Measurements from ENCODE around the gene SP1. TPM values are rescaled to one million over a fixed set of nuclear protein-coding genes. Genes with fewer than 3 reads are reported as not detected.

Gene SP1
- total and polyA plus RNA-seq, 9 of the 15 experiments (the other 6 are each of a cell fraction or from before 2014, with no cell fraction given) = 8.0 to 65.5 (median 41.6) TPM

DNA sequence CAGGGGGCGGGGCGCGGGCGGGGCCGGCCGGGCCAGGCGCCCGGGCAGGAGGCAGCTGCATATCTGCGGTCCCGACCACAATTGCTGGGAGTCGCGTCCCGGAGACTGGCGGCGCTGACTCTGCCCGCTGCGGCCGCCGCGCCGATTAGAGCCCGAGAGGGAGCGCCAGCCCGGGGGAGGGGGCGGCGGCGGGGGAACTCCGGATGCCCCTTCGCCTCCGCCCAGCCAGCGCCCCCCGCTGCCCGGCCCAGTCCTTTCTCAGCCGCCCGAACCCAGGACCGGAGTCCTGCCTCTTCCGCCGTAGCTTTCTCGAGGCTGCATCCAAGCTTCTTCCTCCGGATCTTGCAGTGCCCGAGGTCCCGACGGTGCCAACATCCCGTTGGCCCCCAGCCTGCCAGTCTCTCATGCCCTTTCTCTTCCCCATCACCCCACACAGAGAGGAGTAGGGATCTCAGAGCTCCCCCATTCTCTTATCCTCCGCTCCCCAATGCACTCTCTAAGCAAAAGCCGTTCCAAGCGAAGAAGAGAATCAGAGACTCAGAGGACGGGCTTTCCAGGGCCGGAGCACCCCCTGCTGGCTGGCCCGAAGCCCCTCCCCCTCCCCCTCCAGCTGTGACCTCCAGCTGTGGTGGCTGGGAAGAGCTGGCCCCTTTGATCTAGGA, 35.0 kb upstream of the SP1 start (continued):
- TF ChIP-seq, protein P1, sequence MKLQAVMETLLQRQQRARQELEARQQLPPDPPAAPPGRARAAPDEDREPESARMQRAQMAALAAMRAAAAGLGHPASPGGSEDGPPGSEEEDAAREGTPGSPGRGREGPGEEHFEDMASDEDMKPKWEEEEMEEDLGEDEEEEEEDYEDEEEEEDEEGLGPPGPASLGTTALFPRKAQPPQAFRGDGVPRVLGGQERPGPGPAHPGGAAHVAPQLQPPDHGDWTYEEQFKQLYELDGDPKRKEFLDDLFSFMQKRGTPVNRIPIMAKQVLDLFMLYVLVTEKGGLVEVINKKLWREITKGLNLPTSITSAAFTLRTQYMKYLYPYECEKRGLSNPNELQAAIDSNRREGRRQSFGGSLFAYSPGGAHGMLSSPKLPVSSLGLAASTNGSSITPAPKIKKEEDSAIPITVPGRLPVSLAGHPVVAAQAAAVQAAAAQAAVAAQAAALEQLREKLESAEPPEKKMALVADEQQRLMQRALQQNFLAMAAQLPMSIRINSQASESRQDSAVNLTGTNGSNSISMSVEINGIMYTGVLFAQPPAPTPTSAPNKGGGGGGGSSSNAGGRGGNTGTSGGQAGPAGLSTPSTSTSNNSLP (IDR thresholded peaks at IDR 0.05; ENCODE audit: borderline replicate concordance, low read depth, low read length) = no peak
- TF ChIP-seq TCFL5 (CRISPR knock-in tag; conservative IDR thresholded peaks at IDR 0.05) (no peak), GABPB2 (CRISPR knock-in tag; conservative IDR thresholded peaks at IDR 0.05) (no peak), ARNT (IDR thresholded peaks at IDR 0.05) (no peak), MAZ (CRISPR knock-in tag; conservative IDR thresholded peaks at IDR 0.05 in 1 of 2, IDR thresholded peaks at IDR 0.05 in 1 of 2) (peak; percentile 45 to 83; a peak in 3 of 4 replicates), KLF13 (tag; IDR thresholded peaks at IDR 0.05; ENCODE audit: borderline replicate concordance, low read depth) (no peak), ZKSCAN1 (IDR thresholded peaks at IDR 0.05; ENCODE audit: low read depth, low read length) (no peak), ILK (tag; IDR thresholded peaks at IDR 0.05; ENCODE audit: borderline replicate concordance, low read depth) (no peak), BDP1 (IDR thresholded peaks at IDR 0.05; ENCODE audit: insufficient read depth, insufficient read length) (no peak), KLF6 (CRISPR knock-in tag; IDR thresholded peaks at IDR 0.05; ENCODE audit: borderline replicate concordance) (0 out of 2 replicates have a peak, but pooled peaks have one; percentile 5), MYC (IDR thresholded peaks at IDR 0.05; ENCODE audit: low read depth, low read length) (peak; percentile 51), MYC (CRISPR knock-in tag; IDR thresholded peaks at IDR 0.05; ENCODE audit: borderline replicate concordance, low read depth) (no peak), NRF1 (conservative IDR thresholded peaks at IDR 0.05 in 1 of 2, IDR thresholded peaks at IDR 0.05 in 1 of 2) (0 out of 4 replicates have a peak, but pooled peaks of 1 of the 2 experiments have one; percentile 22), HDAC6 (IDR thresholded peaks at IDR 0.05; ENCODE audit: low read depth, low read length) (no peak), SMAD2 (IDR thresholded peaks at IDR 0.05; ENCODE audit: low read depth, low read length) (no peak), HNRNPLL (IDR thresholded peaks at IDR 0.05; ENCODE audit: low read depth, low read length, poor library complexity, severe bottlenecking) (peak; percentile 53), RBFOX2 (IDR thresholded peaks at IDR 0.05; ENCODE audit: low read depth, low read length) (peak; percentile 63)
- TF ChIP-seq, protein P2, sequence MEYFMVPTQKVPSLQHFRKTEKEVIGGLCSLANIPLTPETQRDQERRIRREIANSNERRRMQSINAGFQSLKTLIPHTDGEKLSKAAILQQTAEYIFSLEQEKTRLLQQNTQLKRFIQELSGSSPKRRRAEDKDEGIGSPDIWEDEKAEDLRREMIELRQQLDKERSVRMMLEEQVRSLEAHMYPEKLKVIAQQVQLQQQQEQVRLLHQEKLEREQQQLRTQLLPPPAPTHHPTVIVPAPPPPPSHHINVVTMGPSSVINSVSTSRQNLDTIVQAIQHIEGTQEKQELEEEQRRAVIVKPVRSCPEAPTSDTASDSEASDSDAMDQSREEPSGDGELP (CRISPR knock-in tag; IDR thresholded peaks at IDR 0.05; ENCODE audit: borderline replicate concordance) = peak; percentile 99
- TF ChIP-seq, protein P3, sequence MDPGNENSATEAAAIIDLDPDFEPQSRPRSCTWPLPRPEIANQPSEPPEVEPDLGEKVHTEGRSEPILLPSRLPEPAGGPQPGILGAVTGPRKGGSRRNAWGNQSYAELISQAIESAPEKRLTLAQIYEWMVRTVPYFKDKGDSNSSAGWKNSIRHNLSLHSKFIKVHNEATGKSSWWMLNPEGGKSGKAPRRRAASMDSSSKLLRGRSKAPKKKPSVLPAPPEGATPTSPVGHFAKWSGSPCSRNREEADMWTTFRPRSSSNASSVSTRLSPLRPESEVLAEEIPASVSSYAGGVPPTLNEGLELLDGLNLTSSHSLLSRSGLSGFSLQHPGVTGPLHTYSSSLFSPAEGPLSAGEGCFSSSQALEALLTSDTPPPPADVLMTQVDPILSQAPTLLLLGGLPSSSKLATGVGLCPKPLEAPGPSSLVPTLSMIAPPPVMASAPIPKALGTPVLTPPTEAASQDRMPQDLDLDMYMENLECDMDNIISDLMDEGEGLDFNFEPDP (CRISPR knock-in tag; IDR thresholded peaks at IDR 0.05) = no peak
- TF ChIP-seq, protein P4, sequence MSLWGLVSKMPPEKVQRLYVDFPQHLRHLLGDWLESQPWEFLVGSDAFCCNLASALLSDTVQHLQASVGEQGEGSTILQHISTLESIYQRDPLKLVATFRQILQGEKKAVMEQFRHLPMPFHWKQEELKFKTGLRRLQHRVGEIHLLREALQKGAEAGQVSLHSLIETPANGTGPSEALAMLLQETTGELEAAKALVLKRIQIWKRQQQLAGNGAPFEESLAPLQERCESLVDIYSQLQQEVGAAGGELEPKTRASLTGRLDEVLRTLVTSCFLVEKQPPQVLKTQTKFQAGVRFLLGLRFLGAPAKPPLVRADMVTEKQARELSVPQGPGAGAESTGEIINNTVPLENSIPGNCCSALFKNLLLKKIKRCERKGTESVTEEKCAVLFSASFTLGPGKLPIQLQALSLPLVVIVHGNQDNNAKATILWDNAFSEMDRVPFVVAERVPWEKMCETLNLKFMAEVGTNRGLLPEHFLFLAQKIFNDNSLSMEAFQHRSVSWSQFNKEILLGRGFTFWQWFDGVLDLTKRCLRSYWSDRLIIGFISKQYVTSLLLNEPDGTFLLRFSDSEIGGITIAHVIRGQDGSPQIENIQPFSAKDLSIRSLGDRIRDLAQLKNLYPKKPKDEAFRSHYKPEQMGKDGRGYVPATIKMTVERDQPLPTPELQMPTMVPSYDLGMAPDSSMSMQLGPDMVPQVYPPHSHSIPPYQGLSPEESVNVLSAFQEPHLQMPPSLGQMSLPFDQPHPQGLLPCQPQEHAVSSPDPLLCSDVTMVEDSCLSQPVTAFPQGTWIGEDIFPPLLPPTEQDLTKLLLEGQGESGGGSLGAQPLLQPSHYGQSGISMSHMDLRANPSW (CRISPR knock-in tag; IDR thresholded peaks at IDR 0.05) = no peak
